Superior temporal gyrus (tissue), 1 donor: ENCODE results near the gene PEPD.

Experiments
- DNase-seq: peaks from one replicate; pipeline ENCODE4 v3.0.0-alpha.2; 2016; ENCODE audit errors: extremely low spot score

Gene PEPD

GRCh38 chr19:33458807-33459206 lies 62.8 kb downstream of the PEPD start:
- no peak for DNase-seq

- DNase-seq, result no peak
These were observed 63.4 kb downstream of the PEPD start for GRCh38 chr19:33458171-33458633.

GRCh38 chr19:33456845-33457220 lies 64.8 kb downstream of the PEPD start:
- no peak for DNase-seq

GRCh38 chr19:33456076-33456844 lies 65.3 kb downstream of the PEPD start:
- DNase-seq, result no peak

- no peak for DNase-seq
These were observed 68.3 kb downstream of the PEPD start for GRCh38 chr19:33453265-33453664.

- no peak for DNase-seq
These were observed 70.9 kb downstream of the PEPD start for GRCh38 chr19:33450689-33451088.

GRCh38 chr19:33449799-33450198 lies 71.8 kb downstream of the PEPD start:
- DNase-seq, result no peak

- DNase-seq, result no peak
These were observed 73.5 kb downstream of the PEPD start for GRCh38 chr19:33448159-33448516.

- no peak for DNase-seq
These were observed 74.0 kb downstream of the PEPD start for GRCh38 chr19:33447336-33448158.

- DNase-seq, result no peak
These were observed 75.0 kb downstream of the PEPD start for GRCh38 chr19:33446330-33447293.

- no peak for DNase-seq
These were observed 75.9 kb downstream of the PEPD start for GRCh38 chr19:33445442-33446329.

- DNase-seq, result no peak
These were observed 76.8 kb downstream of the PEPD start for GRCh38 chr19:33444562-33445441.

- DNase-seq, result no peak
These were observed 77.7 kb downstream of the PEPD start for GRCh38 chr19:33443638-33444561.

GRCh38 chr19:33442706-33443105 lies 78.9 kb downstream of the PEPD start:
- DNase-seq, result no peak

- DNase-seq, result no peak
These were observed 79.8 kb downstream of the PEPD start for GRCh38 chr19:33441828-33442227.

GRCh38 chr19:33441277-33441699 lies 80.3 kb downstream of the PEPD start:
- DNase-seq, result no peak

GRCh38 chr19:33440682-33441081 lies 80.9 kb downstream of the PEPD start:
- no peak for DNase-seq

GRCh38 chr19:33440241-33440640 lies 81.3 kb downstream of the PEPD start:
- no peak for DNase-seq
